ENCODE results near the gene ATG14.
A peak's percentile ranks its signal among the peaks of the same experiment; 100 is the strongest.
"Not testable (repeated sequence)": the region's sequence is repeated elsewhere in the genome, so short reads cannot be mapped to it uniquely, and the experiment has no call there.

ATG14 gene

DNA sequence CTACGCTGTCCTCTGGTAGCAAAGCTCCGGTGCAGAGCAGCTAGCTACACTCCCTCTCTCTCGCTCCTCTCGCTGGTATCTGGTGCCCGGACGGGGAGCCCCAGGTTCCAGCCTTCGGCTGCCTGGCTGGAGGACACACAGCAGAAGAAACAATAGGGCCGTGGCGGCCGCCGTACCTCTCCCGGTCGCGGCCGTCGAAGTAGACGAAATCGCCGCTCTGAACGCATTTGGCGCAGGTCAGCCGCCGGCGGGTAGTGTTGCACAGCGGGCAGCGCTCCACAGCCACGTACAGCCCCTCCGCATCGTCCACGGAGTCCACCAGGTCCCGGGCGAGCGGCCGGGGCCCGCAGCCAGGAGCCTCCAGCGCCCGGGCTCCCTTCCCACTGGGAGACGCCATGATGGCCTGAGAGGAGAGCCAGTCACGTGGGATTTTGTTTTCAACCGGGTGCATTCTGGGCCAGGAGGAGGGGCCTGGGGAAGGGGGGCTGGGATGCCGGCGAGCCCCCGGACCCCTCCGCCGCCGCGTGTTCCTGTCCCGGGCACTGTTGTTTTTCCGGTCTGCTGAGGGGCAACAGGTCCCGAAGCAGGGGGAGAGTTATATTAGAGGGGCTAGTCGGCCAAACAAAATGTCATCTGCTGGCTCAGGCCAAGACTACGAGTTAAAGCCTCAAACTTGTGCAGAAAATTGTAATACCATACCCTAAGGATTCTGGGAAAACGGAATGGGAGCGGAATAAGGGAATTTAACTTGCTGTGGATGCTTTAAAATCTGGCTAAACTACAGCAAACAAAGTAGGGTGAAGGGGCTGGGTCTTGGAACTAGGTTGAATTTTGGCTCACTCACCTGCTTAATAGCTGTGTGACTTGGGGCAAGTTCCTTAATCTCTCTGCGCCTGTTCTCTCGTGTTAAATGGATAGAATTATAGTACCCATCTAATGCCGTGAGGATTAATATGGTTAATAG lies at the start of gene ATG14:
Gene ATG14, minus strand, starts transcription at position 405 of the 964 bp plus-strand sequence. Its CDS starts 8 bp downstream, at position 397.
- DNase-seq: peak; percentile 82 to 97 (median 90)
- intact Hi-C loops (cut with DNase I): loop anchor here (1.0 to 5.0 kb wide), 2 partner anchors 140 to 166 kb away; partner anchors contain the start of gene FBXO34

- intact Hi-C loops (cut with DNase I): no loop called here
- no peak for DNase-seq
These were observed 47.3 kb upstream of the ATG14 start for GRCh38 chr14:55458800-55459515.

- no peak for DNase-seq
- intact Hi-C loops (cut with DNase I): no loop called here
These were observed 45.9 kb upstream of the ATG14 start for GRCh38 chr14:55457496-55457895.

GRCh38 chr14:55456411-55456810 lies 44.8 kb upstream of the ATG14 start:
- intact Hi-C loops (cut with DNase I); DNase-seq: not testable (repeated sequence)

GRCh38 chr14:55454264-55455002 lies 42.8 kb upstream of the ATG14 start:
- peak in 3 of 10 donors; percentile 8 to 25 (median 12) for DNase-seq
- intact Hi-C loops (cut with DNase I): no loop called here

- no peak for DNase-seq
- intact Hi-C loops (cut with DNase I): no loop called here
These were observed 40.3 kb upstream of the ATG14 start for GRCh38 chr14:55451950-55452349.

GRCh38 chr14:55451398-55451797 lies 39.8 kb upstream of the ATG14 start:
- intact Hi-C loops (cut with DNase I): no loop called here
- DNase-seq: no peak

DNA sequence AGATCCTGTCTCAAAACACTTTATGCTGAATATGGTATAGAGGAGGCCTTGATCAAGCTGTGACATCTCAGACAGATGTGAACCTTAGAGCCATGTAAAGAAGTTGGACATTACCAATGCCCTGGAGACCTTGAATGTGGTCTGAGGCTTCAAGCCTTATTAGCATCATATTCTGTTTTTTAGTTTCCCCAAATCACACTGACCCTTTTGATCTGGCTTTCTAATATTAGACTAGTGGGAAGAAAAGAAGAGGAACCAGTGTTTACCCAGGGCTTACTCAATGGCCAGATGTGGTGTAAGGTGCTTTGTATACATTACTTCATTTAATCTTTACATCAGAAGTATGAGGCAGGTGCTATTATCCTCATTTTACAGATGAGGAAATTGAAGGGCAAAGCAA lies 39.4 kb upstream of the ATG14 start:
- DNase-seq: no peak
- intact Hi-C loops (cut with DNase I): no loop called here

GRCh38 chr14:55450539-55450938 lies 38.9 kb upstream of the ATG14 start:
- intact Hi-C loops (cut with DNase I): no loop called here
- DNase-seq: no peak

GRCh38 chr14:55450124-55450523 lies 38.5 kb upstream of the ATG14 start:
- intact Hi-C loops (cut with DNase I): no loop called here
- no peak for DNase-seq

GRCh38 chr14:55449116-55449515 lies 37.5 kb upstream of the ATG14 start:
- DNase-seq: no peak
- intact Hi-C loops (cut with DNase I): no loop called here

DNA sequence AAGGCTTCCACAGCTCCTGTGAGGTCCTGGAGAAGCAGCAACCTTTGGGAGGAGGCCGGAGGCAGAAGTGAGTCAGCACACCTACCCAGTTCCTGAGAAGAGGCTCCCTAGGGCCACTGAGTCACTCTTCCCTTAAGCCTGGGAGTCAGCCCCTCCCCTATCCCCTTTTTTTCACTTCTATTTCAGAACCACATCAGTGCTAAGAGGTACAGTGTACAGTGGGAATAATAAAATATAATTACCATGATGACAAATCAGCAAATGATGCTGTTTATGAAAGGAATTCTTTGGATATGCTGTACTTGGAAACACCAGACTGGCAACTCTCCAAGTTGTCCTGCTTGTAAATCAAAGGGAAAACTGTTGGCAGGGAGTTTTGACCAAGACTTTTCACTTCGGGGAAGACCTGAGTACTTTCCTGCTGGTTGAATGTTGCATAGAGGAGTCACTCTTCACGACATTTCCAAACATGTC lies 36.5 kb upstream of the ATG14 start:
- intact Hi-C loops (cut with DNase I): no loop called here
- DNase-seq: no peak

DNA sequence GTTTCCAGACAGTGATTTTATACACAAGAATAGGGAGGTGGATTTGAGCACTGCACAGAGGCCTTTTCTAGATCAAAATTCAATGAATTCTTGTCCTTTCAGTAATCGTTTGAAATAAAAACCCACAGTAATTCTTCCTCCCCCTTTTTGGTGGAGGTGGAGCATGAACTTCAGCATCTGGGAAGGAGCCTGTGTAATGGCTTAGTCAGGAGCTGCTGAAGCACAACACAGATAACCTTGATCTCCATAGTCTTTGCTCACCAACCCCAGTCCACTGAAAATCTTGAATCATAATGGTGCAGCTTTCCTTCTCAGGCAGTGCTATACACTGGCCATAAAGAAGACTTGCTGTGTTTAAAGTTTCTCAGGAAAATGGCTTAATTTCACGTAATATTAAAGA lies 35.2 kb upstream of the ATG14 start:
- intact Hi-C loops (cut with DNase I): no loop called here
- no peak for DNase-seq

DNA sequence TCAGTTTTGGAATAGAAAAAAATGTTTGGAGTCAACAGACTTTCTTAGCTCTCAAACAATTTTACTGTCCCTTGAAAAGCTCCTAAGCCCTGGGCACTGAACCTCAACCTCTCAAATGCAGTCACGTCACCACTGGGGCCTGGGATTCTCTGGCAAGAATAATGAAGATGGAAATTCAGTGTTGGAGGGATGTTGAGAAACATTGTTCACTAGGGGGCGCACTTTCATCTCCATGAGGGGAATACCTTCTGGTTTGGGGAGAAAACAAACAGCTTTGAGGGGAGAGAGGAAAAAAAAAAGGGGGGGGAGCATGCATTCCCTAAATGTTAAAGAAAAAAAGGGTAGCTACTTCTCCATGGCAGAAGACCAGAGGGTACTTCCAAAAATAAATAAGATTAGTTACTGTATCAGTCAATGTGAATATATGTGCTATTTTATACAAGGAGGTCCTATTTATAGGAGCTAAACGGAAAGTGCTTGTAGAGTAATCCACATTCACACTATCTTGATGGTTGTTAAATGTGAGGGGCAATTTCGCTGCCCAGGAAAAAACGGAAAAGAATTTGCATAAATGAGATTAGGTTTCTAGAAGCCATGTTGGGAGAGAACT lies 34.6 kb upstream of the ATG14 start:
- DNase-seq: peak in 5 of 10 donors; percentile 15 to 59 (median 39)
- intact Hi-C loops (cut with DNase I): no loop called here

DNA sequence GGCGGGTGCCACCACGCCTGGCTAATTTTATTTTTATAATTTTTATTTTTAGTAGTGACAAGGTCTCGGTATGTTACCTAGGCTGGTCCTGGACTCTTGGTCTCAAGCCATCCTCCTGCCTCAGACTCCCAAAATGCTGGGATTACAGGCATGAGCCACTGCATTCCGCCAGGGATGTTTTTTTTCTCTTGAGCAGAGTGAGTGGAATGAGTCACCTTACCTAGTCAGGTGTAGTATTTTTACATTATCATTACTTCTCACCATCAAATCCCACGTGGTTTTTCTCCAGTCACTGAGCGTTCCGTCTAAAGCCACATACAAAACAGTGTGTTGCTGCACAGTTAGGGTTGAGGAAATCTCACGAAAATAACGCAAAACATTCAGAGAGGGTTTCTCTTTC lies 29.7 kb upstream of the ATG14 start:
- intact Hi-C loops (cut with DNase I): no loop called here
- DNase-seq: no peak

- intact Hi-C loops (cut with DNase I): no loop called here
- peak in 1 of 10 donors; percentile 75 for DNase-seq
These were observed 28.8 kb upstream of the ATG14 start, which contains the start of gene TBPL2 for GRCh38 chr14:55440385-55440784. TBPL2 (minus strand) TSS chr14:55440616; CDS start chr14:55440449, 167 bp downstream.

- DNase-seq: no peak
- intact Hi-C loops (cut with DNase I): loop anchor here (5.0 kb wide), 1 partner anchor 1049 kb away; no protein-coding TSS in a partner anchor
These were observed 26.5 kb upstream of the ATG14 start for GRCh38 chr14:55438066-55438683.

- DNase-seq: no peak
- intact Hi-C loops (cut with DNase I): loop anchor here (5.0 kb wide), 1 partner anchor 1050 kb away; no protein-coding TSS in a partner anchor
These were observed 25.3 kb upstream of the ATG14 start for GRCh38 chr14:55436931-55437330.

GRCh38 chr14:55436519-55436918 lies 24.9 kb upstream of the ATG14 start:
- intact Hi-C loops (cut with DNase I): loop anchor here (5.0 kb wide), 1 partner anchor 1051 kb away; no protein-coding TSS in a partner anchor
- no peak for DNase-seq

Measured in posterior cingulate gyrus (tissue), 11 donors.